Esophagus muscularis mucosa (tissue), 3 donors: ENCODE data around the gene NREP.

Experiments
- EP300 ChIP-seq: sonication (generic); formaldehyde crosslinking; IDR thresholded peaks from one replicate; pipeline ENCODE4 v1.6.1; 2017; ENCODE audit warnings: antibody characterized with exemption
- TF ChIP-seq, protein P1 (sequence below), 3 experiments: fragments of 200-600 bp in 2 of 3; fragments of 450-650 bp in 1 of 3; sonication (generic) in 2 of 3; IDR thresholded peaks; one replicate each; pipeline ENCODE4 v1.5.1; 2017 to 2019; ENCODE audit warnings: antibody characterized with exemption in 3 of 3, mild to moderate bottlenecking in 2 of 3, moderate library complexity in 1 of 3

DNA sequence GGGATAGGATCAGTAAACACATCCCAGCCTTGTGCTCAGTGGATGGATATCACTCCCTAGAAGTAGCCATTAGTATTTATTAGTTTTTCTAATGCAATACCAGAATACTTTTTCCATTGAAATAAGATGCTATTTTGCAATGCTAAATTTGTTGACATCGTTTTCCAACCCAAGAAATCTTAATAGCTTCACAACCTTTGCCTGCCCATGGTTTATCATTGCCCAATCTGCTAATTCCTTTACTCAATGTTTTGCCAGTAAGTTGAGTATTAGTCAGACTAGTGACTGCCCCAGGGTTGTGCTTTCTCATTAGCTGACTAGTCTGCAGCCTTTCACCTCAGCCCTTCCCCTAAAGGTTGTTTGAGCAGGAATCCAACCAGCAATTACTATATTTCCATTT lies 62.9 kb downstream of the NREP start:
- TF ChIP-seq, protein P1, sequence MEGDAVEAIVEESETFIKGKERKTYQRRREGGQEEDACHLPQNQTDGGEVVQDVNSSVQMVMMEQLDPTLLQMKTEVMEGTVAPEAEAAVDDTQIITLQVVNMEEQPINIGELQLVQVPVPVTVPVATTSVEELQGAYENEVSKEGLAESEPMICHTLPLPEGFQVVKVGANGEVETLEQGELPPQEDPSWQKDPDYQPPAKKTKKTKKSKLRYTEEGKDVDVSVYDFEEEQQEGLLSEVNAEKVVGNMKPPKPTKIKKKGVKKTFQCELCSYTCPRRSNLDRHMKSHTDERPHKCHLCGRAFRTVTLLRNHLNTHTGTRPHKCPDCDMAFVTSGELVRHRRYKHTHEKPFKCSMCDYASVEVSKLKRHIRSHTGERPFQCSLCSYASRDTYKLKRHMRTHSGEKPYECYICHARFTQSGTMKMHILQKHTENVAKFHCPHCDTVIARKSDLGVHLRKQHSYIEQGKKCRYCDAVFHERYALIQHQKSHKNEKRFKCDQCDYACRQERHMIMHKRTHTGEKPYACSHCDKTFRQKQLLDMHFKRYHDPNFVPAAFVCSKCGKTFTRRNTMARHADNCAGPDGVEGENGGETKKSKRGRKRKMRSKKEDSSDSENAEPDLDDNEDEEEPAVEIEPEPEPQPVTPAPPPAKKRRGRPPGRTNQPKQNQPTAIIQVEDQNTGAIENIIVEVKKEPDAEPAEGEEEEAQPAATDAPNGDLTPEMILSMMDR (IDR thresholded peaks at IDR 0.05) = no peak
- TF ChIP-seq EP300 = no peak
